DMS153 treated with DMSO at 0.1 percent for 48 hours (cell line): ENCODE measurements around the gene SIGLEC15.
A peak's percentile ranks its signal among the peaks of the same experiment; 100 is the strongest.
"Not testable (repeated sequence)": the region's sequence is repeated elsewhere in the genome, so short reads cannot be mapped to it uniquely, and the experiment has no call there.

Experiments
- DNase-seq: peaks from one replicate; lab custom pipeline; 2025; ENCODE audit not compliant: unreplicated experiment; lab: John Stamatoyannopoulos, UW

The SIGLEC15 gene

GRCh38 chr18:45818765-45819164, 6.7 kb upstream of the SIGLEC15 start:
- not testable (repeated sequence) for DNase-seq

- no peak for DNase-seq
Observed at GRCh38 chr18:45820106-45820745, 5.2 kb upstream of the SIGLEC15 start.

- no peak for DNase-seq
Observed at GRCh38 chr18:45821026-45821425, 4.4 kb upstream of the SIGLEC15 start.

GRCh38 chr18:45821711-45822110, 3.8 kb upstream of the SIGLEC15 start:
- DNase-seq: no peak

- no peak for DNase-seq
Observed at GRCh38 chr18:45826084-45826483, 609 bp downstream of the SIGLEC15 start.

- DNase-seq: not testable (repeated sequence)
Observed at GRCh38 chr18:45826716-45827115, 1.2 kb downstream of the SIGLEC15 start.

GRCh38 chr18:45828917-45829811, 3.7 kb downstream of the SIGLEC15 start:
- peak; percentile 27 for DNase-seq

- no peak for DNase-seq
Observed at GRCh38 chr18:45829855-45830254, 4.4 kb downstream of the SIGLEC15 start.

GRCh38 chr18:45830917-45831316, 5.4 kb downstream of the SIGLEC15 start:
- DNase-seq: no peak

- no peak for DNase-seq
Observed at GRCh38 chr18:45833846-45834245, 8.4 kb downstream of the SIGLEC15 start.

- DNase-seq: no peak
Observed at GRCh38 chr18:45834306-45834705, 8.8 kb downstream of the SIGLEC15 start.

GRCh38 chr18:45835057-45835636, 9.7 kb downstream of the SIGLEC15 start:
- no peak for DNase-seq

GRCh38 chr18:45836242-45837205, 11.0 kb downstream of the SIGLEC15 start:
- peak; percentile 81 for DNase-seq

GRCh38 chr18:45837283-45838070, 12.0 kb downstream of the SIGLEC15 start:
- DNase-seq: peak; percentile 64

GRCh38 chr18:45838302-45839070, 13.0 kb downstream of the SIGLEC15 start:
- no peak for DNase-seq

GRCh38 chr18:45839414-45840395, 14.2 kb downstream of the SIGLEC15 start:
- DNase-seq: peak; percentile 73

GRCh38 chr18:45841060-45841764, 15.7 kb downstream of the SIGLEC15 start:
- no peak for DNase-seq
